Bone marrow (tissue), 2 donors: ENCODE measurements around the gene EMC6.
A peak's percentile ranks its signal among the peaks of the same experiment; 100 is the strongest.

Source experiments
- DNase-seq, 2 donors: peaks; one replicate each; lab custom pipeline; 2025; lab: John Stamatoyannopoulos, UW

The EMC6 gene

GRCh38 chr17:3708366-3708765 is 39.8 kb downstream of the EMC6 start:
- no peak for DNase-seq

- peak; percentile 6 to 95 for DNase-seq
Measured at GRCh38 chr17:3710951-3711383, 42.4 kb downstream of the EMC6 start.

GRCh38 chr17:3712811-3713463 is 44.3 kb downstream of the EMC6 start:
- no peak for DNase-seq

GRCh38 chr17:3715296-3715695 is 46.7 kb downstream of the EMC6 start:
- no peak for DNase-seq

- DNase-seq: no peak
Measured at GRCh38 chr17:3718201-3718600, 49.6 kb downstream of the EMC6 start.

- DNase-seq: no peak
Measured at GRCh38 chr17:3719265-3719664, 50.7 kb downstream of the EMC6 start.
